Vagina (tissue), 2 donors: Measurements from ENCODE around the gene ALOX15B. TPM values are rescaled to one million over a fixed set of nuclear protein-coding genes. Genes with fewer than 3 reads are reported as not detected.

Experiments used
- DNase-seq, 2 donors: peaks; one replicate each; pipeline ENCODE4 v3.0.0-alpha.2; 2017; ENCODE audit errors: extremely low spot score in 2 of 2
- H3K27ac ChIP-seq: fragments of 200-600 bp; sonication (generic); one replicate; pipeline ENCODE4 v1.5.1; 2019
- H3K27me3 ChIP-seq: fragments of 200-600 bp; sonication (generic); one replicate; pipeline ENCODE4 v1.5.1; 2019
- H3K36me3 ChIP-seq, 2 donors: fragments of 200-600 bp; sonication (generic); one replicate each; pipeline ENCODE4 v1.5.1; 2017 to 2019
- H3K4me1 ChIP-seq: fragments of 200-600 bp; sonication (generic); one replicate; pipeline ENCODE4 v1.5.1; 2019
- H3K4me3 ChIP-seq, 2 donors: fragments of 200-600 bp; sonication (generic); 1 replicate in 1 of 2; 2 replicates in 1 of 2; pipeline ENCODE4 v1.5.1; 2016 to 2019
- H3K9me3 ChIP-seq: fragments of 200-600 bp; sonication (generic); one replicate; pipeline ENCODE4 v1.5.1; 2019
- CTCF ChIP-seq, 3 experiments: fragments of 450-650 bp in 2 of 3; fragments of 200-600 bp in 1 of 3; sonication (generic) in 1 of 3; IDR thresholded peaks; one replicate each; pipeline ENCODE4 v1.5.1; 2017 to 2019; ENCODE audit warnings: antibody characterized with exemption in 3 of 3, mild to moderate bottlenecking in 2 of 3, moderate library complexity in 2 of 3
- POLR2A ChIP-seq, 2 donors: fragments of 450-650 bp; IDR thresholded peaks; one replicate each; pipeline ENCODE4 v1.6.1; 2017; ENCODE audit warnings: antibody characterized with exemption in 2 of 2, mild to moderate bottlenecking in 2 of 2, moderate library complexity in 2 of 2
- POLR2AphosphoS5 ChIP-seq, 2 donors: sonication (generic); formaldehyde crosslinking; IDR thresholded peaks; one replicate each; pipeline ENCODE4 v1.9.0; 2017; ENCODE audit warnings: antibody characterized with exemption in 2 of 2, mild to moderate bottlenecking in 2 of 2, low read depth in 1 of 2; ENCODE audit not compliant: insufficient read depth in 1 of 2
- intact Hi-C: fragments of 100-400 bp; cut with DNase I; formaldehyde crosslinking; loops from one replicate; pipeline ENCODE4 v1.15.1; 2023
- total RNA-seq: library from RNA; depleted of rRNA; stranded (reverse); fragments of >200 nt; gene quantifications from one replicate; pipeline ENCODE4 v1.2.3, GENCODE V29; 2016

ALOX15B gene
- total RNA-seq, 1 donor from 2014 or later = 28.7 TPM

GRCh38 chr17:8015957-8016631, 22.8 kb upstream of the ALOX15B start:
- no peak overlapping the region for H3K27ac ChIP-seq
- no peaks in the 10 kb centered on the region for H3K36me3 ChIP-seq
- no peaks in the 10 kb centered on the region for H3K9me3 ChIP-seq
- no peaks in the 10 kb centered on the region for H3K27me3 ChIP-seq
- DNase-seq = peak in 1 of 2 donors; percentile 93
- H3K4me3 ChIP-seq = peak overlapping the region; percentile 44 to 48
- peaks cover 36% of the 10 kb centered on the region for H3K4me1 ChIP-seq
- TF ChIP-seq CTCF (IDR thresholded peaks at IDR 0.05) (no peak), POLR2AphosphoS5 (IDR thresholded peaks at IDR 0.05; ENCODE audit: insufficient read depth in 1 of 2, low read depth in 1 of 2) (no peak), POLR2A (IDR thresholded peaks at IDR 0.05) (no peak)
- intact Hi-C loops = no loop called here

DNA sequence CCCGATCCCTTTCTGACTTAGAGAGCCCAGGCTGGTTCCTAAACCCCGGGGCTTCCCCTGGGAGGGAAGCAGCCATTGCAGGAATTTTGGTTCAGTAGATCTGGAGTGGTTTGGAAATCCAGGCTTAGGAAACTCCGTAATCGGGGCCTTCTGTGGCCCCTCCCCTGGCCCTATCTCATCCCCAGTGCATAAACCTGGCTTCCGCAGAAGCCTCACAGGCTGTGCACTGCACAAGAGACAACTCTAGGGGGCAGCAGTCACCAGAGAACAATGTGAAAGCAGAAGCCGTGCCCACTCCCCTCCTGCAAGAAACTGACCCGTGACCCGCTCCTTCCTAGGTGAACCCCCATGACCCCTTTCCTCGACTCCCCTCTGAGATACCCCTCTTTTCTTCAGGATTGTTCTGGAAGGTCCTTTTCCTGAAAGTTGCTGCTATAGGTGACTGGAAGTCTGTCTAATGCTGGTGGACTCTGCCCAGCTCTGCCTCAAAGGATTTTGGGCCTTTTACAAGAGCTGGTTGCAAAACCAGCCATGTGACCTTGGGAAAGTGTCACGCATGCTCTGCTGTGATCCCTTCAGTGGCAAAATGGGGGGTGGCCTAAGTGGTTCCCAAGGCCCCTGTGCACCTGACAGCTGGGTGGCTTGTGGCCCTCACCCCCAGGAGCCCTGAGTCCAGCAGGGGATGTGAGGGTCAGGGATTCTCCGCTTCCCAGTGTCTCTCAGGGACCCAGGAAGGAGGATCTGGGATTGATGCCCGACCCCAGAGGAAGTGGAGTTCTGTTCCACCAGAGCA, 22.0 kb upstream of the ALOX15B start:
- Histone ChIP-seq H3K9me3 (no peaks in the 10 kb centered on the region), H3K27ac (peak overlapping the region; percentile 14), H3K4me3 (peak overlapping the region; percentile 44 to 48), H3K36me3 (no peaks in the 10 kb centered on the region), H3K27me3 (no peaks in the 10 kb centered on the region), H3K4me1 (peaks cover 36% of the 10 kb centered on the region)
- TF ChIP-seq POLR2A (IDR thresholded peaks at IDR 0.05) = no peak
- no peak for TF ChIP-seq POLR2AphosphoS5 (IDR thresholded peaks at IDR 0.05; ENCODE audit: insufficient read depth in 1 of 2, low read depth in 1 of 2)
- TF ChIP-seq CTCF (IDR thresholded peaks at IDR 0.05) = peak in 2 of 3 experiments; percentile 30 to 50
- intact Hi-C loops = no loop called here
- peak; percentile 83 to 90 for DNase-seq

GRCh38 chr17:8018436-8018835, 20.4 kb upstream of the ALOX15B start:
- Histone ChIP-seq H3K4me1 (peaks cover 36% of the 10 kb centered on the region), H3K4me3 (no peak overlapping the region), H3K9me3 (no peaks in the 10 kb centered on the region), H3K27me3 (no peaks in the 10 kb centered on the region), H3K27ac (no peak overlapping the region), H3K36me3 (no peaks in the 10 kb centered on the region)
- intact Hi-C loops = no loop called here
- TF ChIP-seq POLR2A (IDR thresholded peaks at IDR 0.05) (no peak), POLR2AphosphoS5 (IDR thresholded peaks at IDR 0.05; ENCODE audit: insufficient read depth in 1 of 2, low read depth in 1 of 2) (no peak), CTCF (IDR thresholded peaks at IDR 0.05) (no peak)
- peak; percentile 3 to 6 for DNase-seq

- Histone ChIP-seq H3K36me3 (no peaks in the 10 kb centered on the region), H3K4me3 (no peak overlapping the region), H3K27me3 (no peaks in the 10 kb centered on the region), H3K27ac (no peak overlapping the region), H3K9me3 (no peaks in the 10 kb centered on the region), H3K4me1 (peaks cover 36% of the 10 kb centered on the region)
- TF ChIP-seq POLR2A (IDR thresholded peaks at IDR 0.05) (no peak), CTCF (IDR thresholded peaks at IDR 0.05) (no peak)
- DNase-seq = peak; percentile 81 to 82
- intact Hi-C loops = no loop called here
Measured at GRCh38 chr17:8019166-8019565, 19.7 kb upstream of the ALOX15B start.
